ENCODE measurements around the gene ZG16. TPM values are rescaled to one million over a fixed set of nuclear protein-coding genes. Genes with fewer than 3 reads are reported as not detected.
A peak's percentile ranks its signal among the peaks of the same experiment; 100 is the strongest.

ZG16 gene, protein sequence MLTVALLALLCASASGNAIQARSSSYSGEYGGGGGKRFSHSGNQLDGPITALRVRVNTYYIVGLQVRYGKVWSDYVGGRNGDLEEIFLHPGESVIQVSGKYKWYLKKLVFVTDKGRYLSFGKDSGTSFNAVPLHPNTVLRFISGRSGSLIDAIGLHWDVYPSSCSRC
- total RNA-seq (2021; ENCODE audit: unreplicated experiment) (0.07 TPM), Bru-seq, nascent RNA (not detected), BruChase-seq, experiment 1, labeled RNA remaining after a 6-hour chase (not detected), BruChase-seq, experiment 2, labeled RNA remaining after a 2-hour chase (not detected)
- not detected in 2 replicates for polyA plus RNA-seq (2012)
- long read RNA-seq: 0 reads

GRCh38 chr16:29777576-29778350 lies at the start of gene ZG16:
ZG16 (plus strand) TSS chr16:29778256; CDS start chr16:29779267, 1,011 bp downstream.
- no peaks in the 10 kb centered on the region for H3K27me3 ChIP-seq (ENCODE audit: insufficient read depth, low read length)
- H3K27ac ChIP-seq (ENCODE audit: low read depth, low read length): no peak within 1 kb of the TSS
- H3K4me1 ChIP-seq (ENCODE audit: control insufficient read depth in 1 of 2, insufficient read depth in 2 of 2, low read length in 2 of 2): peaks cover 2 to 22% of the 10 kb centered on the region in 2 experiments; a peak in 2 of 4 replicates
- intact Hi-C loops (cut with micrococcal nuclease): no loop called here
- ChIA-PET POLR2A (no interaction called here), CTCF (interaction anchor here (1.1 kb wide), 1 partner anchor 12 kb away, joined by 3 read pairs; no protein-coding TSS in a partner anchor), RAD21 (ENCODE audit: low non-redundant PET in 1 of 2, low total read pairs in 2 of 2, uncharacterized antibody in 2 of 2, unreplicated experiment in 2 of 2) (no interaction called here)
- H4K20me1 ChIP-seq (ENCODE audit: insufficient read depth): no peaks in the 10 kb centered on the region
- BruUV-seq (replicated peaks): no TSS peak
- H3K4me3 ChIP-seq (replicated peaks in 1 of 2; ENCODE audit: low read depth in 1 of 2, low read length in 2 of 2): no peak within 1 kb of the TSS
- no peaks in the 10 kb centered on the region for H3K79me2 ChIP-seq (ENCODE audit: insufficient read depth, low read length)
- DNase-seq (ENCODE audit: low read depth, low spot score): no peak
- no peaks in the 10 kb centered on the region; the same call in 1 of the 2 replicates for H3K9me2 ChIP-seq (ENCODE audit: insufficient read depth)
- TF ChIP-seq SP1 (IDR thresholded peaks at IDR 0.05; ENCODE audit: low read depth): no peak
- TF ChIP-seq CEBPB (IDR thresholded peaks at IDR 0.05; ENCODE audit: low read depth): no peak
- TF ChIP-seq ZFX (IDR thresholded peaks at IDR 0.05): no peak
- TF ChIP-seq JUND (IDR thresholded peaks at IDR 0.05): no peak
- no peak for TF ChIP-seq EZH2phosphoT487 (IDR thresholded peaks at IDR 0.05; ENCODE audit: borderline replicate concordance)
- TF ChIP-seq YY1 (IDR thresholded peaks at IDR 0.05; ENCODE audit: extremely low read depth, insufficient replicate concordance, low read depth, low read length): no peak
- TF ChIP-seq POLR2AphosphoS5 (IDR thresholded peaks at IDR 0.05; ENCODE audit: low read depth, low read length): no peak
- no peak for TF ChIP-seq ELF1 (IDR thresholded peaks at IDR 0.05; ENCODE audit: borderline replicate concordance, low read depth)
- TF ChIP-seq, protein P1, sequence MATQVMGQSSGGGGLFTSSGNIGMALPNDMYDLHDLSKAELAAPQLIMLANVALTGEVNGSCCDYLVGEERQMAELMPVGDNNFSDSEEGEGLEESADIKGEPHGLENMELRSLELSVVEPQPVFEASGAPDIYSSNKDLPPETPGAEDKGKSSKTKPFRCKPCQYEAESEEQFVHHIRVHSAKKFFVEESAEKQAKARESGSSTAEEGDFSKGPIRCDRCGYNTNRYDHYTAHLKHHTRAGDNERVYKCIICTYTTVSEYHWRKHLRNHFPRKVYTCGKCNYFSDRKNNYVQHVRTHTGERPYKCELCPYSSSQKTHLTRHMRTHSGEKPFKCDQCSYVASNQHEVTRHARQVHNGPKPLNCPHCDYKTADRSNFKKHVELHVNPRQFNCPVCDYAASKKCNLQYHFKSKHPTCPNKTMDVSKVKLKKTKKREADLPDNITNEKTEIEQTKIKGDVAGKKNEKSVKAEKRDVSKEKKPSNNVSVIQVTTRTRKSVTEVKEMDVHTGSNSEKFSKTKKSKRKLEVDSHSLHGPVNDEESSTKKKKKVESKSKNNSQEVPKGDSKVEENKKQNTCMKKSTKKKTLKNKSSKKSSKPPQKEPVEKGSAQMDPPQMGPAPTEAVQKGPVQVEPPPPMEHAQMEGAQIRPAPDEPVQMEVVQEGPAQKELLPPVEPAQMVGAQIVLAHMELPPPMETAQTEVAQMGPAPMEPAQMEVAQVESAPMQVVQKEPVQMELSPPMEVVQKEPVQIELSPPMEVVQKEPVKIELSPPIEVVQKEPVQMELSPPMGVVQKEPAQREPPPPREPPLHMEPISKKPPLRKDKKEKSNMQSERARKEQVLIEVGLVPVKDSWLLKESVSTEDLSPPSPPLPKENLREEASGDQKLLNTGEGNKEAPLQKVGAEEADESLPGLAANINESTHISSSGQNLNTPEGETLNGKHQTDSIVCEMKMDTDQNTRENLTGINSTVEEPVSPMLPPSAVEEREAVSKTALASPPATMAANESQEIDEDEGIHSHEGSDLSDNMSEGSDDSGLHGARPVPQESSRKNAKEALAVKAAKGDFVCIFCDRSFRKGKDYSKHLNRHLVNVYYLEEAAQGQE (IDR thresholded peaks at IDR 0.05; ENCODE audit: low read depth): no peak
- H3K9ac ChIP-seq (ENCODE audit: low read length): no peak within 1 kb of the TSS
- peak within 1 kb of the TSS; percentile 43; the same call in 1 of the 2 replicates for H3K4me2 ChIP-seq (ENCODE audit: low read length)
- H3K36me3 ChIP-seq (ENCODE audit: control insufficient read depth in 1 of 2, insufficient read depth in 2 of 2, low read length in 2 of 2): no peaks in the 10 kb centered on the region
- no peak for ATAC-seq
- no peak within 1 kb of the TSS for H2AFZ ChIP-seq (ENCODE audit: low read depth, low read length, poor library complexity, severe bottlenecking)
- no peaks in the 10 kb centered on the region for H3K9me3 ChIP-seq (ENCODE audit: control insufficient read depth in 1 of 2, insufficient read depth in 1 of 2, low read depth in 1 of 2, low read length in 2 of 2)
